Measurements from ENCODE around the gene CSK.

Gene CSK

DNA sequence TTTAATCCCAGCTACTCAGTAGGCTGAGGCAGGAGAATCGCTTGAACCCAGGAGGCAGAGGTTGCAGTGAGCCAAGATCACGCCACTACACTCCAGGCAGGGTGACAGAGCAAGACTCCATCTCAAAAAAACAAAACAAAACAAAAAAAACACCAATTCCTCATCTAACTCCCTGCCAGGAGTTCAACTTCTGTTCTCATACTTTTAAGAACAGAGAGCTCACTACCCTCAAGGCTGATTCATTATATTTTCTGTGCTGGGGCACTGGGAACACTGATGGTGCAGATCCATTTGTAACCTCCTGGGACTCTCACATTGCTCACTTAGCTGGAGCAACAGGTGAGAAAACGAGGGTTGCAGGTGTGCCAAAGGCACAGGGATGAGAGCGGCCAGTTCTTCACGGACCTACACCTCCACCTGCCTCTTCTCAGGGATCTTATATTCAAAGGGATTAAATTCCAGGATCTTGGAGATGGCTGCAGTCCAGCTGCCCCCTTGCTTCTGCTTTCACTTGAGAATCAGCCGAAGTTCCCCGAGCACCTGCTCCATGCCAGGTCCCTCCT, 12.3 kb upstream of the CSK start:
- TF ChIP-seq, protein P1, sequence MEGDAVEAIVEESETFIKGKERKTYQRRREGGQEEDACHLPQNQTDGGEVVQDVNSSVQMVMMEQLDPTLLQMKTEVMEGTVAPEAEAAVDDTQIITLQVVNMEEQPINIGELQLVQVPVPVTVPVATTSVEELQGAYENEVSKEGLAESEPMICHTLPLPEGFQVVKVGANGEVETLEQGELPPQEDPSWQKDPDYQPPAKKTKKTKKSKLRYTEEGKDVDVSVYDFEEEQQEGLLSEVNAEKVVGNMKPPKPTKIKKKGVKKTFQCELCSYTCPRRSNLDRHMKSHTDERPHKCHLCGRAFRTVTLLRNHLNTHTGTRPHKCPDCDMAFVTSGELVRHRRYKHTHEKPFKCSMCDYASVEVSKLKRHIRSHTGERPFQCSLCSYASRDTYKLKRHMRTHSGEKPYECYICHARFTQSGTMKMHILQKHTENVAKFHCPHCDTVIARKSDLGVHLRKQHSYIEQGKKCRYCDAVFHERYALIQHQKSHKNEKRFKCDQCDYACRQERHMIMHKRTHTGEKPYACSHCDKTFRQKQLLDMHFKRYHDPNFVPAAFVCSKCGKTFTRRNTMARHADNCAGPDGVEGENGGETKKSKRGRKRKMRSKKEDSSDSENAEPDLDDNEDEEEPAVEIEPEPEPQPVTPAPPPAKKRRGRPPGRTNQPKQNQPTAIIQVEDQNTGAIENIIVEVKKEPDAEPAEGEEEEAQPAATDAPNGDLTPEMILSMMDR (IDR thresholded peaks at IDR 0.05; ENCODE audit: control insufficient read depth, insufficient read depth, low read depth, low read length, missing control alignments) = no peak
- DNase-seq (ENCODE audit: low read depth) = no peak

DNA sequence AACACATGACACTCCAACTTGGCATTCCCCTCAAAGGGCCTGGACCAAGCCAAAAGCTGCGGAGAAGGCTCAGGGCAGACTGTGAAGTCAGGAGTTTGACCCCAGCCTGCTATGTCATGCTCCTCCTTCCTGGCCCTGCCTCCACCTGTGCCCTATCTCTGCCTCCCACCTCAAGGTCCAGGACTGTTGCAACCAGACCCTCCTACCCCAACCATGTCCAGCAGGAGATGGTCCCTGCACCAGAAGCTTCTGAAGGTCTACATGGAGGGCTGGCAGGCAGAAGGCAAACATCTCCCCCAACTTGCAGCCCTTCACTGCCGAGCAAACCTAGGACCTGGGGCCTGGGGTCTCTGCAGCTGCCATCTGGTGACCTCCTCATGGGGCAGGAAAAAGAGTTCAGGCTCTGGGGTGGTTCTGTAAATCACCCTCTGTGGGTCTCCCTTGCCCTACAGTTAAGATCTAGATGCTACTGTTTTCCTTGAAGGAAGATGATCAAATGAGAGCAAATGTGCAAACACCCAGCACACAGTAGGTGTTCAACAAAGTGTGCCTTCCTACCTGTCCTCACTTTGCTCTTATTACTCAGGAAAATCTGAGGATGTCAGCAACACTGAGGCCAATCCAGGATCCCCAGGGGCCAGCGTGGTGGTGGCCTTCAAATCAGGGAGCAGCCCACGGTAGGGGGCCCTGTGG, 11.5 kb upstream of the CSK start:
- TF ChIP-seq, protein P1 (IDR thresholded peaks at IDR 0.05; ENCODE audit: control insufficient read depth, insufficient read depth, low read depth, low read length, missing control alignments) = no peak
- no peak overlapping the region for H3K4me3 ChIP-seq (ENCODE audit: control insufficient read depth, low read depth, low read length)
- DNase-seq (ENCODE audit: low read depth) = no peak

More for the DNA sequence above, 12.3 kb upstream of the CSK start:
- no peak overlapping the region for H3K4me3 ChIP-seq (ENCODE audit: control insufficient read depth, low read depth, low read length)

DNA sequence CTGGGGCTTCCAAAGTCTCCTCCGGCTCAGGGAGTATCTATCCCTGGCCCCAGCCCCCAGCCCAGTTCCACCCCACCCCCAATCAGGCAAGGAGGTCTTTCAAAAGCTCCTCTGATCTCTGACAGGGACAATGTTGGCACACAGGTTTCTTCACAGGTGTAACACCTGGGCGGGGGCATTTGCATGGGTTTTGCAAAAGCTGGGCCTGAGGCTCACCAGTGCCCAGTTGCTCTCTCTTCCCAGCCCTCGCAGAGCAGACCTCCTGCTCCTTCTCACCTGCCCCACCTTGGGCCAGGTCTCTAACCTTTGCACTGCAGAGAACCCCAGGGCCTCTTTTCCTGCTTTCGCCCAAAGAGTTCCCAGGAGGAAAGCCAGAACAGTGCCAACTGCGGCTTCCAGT, 8.6 kb upstream of the CSK start:
- DNase-seq (ENCODE audit: low read depth) = no peak
- TF ChIP-seq, protein P1 (IDR thresholded peaks at IDR 0.05; ENCODE audit: control insufficient read depth, insufficient read depth, low read depth, low read length, missing control alignments) = no peak
- no peak overlapping the region for H3K4me3 ChIP-seq (ENCODE audit: control insufficient read depth, low read depth, low read length)

DNA sequence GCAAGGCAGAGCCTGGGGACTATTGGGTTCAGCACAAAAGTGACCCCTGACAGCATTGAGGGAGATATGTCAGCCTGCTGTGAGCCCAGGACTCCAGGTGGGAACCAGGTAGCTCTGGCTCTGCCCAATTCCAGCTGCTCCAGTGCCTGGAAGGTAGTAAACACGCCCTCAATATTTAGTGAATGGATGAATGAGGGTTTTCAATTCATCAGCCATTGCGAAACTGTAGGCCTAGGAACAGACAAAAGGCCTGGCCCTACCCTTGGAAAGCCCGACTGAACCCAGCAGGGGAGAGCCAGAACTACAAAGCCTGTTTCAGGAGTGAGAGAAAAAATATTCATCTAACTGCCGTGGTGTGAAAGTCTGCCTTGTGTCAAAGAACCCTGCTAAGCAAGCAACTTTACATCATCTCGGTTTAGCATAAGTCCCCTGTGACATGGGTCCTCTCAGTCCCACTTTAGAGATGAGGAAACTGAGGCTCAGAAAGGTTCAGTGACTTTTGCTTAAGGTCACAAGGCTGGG, 8.1 kb upstream of the CSK start:
- no peak for DNase-seq (ENCODE audit: low read depth)
- H3K4me3 ChIP-seq (ENCODE audit: control insufficient read depth, low read depth, low read length) = no peak overlapping the region
- TF ChIP-seq, protein P1 (IDR thresholded peaks at IDR 0.05; ENCODE audit: control insufficient read depth, insufficient read depth, low read depth, low read length, missing control alignments) = no peak

DNA sequence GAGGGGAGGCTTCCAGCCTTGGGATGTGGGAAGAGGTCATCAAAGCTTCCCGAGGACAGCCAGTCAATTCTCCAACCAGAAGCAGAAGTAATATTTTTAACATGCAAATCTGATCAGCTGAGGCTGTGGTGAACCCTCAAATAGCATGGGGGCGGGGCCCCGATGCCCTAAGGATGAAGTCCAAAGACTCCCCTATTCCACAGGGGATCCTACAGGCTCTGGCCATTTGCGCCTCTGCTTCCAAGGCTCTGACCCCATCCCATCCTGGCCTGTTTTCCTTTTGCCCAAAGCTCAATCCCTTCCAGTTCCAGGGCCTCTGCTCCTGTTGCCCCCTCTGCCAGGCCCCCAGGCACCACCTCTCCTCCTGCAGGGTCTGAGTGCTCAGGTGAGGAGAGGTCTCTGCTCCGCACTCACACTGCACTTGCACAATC, 6.7 kb upstream of the CSK start:
- no peak for DNase-seq (ENCODE audit: low read depth)
- H3K4me3 ChIP-seq (ENCODE audit: control insufficient read depth, low read depth, low read length) = no peak overlapping the region

DNA sequence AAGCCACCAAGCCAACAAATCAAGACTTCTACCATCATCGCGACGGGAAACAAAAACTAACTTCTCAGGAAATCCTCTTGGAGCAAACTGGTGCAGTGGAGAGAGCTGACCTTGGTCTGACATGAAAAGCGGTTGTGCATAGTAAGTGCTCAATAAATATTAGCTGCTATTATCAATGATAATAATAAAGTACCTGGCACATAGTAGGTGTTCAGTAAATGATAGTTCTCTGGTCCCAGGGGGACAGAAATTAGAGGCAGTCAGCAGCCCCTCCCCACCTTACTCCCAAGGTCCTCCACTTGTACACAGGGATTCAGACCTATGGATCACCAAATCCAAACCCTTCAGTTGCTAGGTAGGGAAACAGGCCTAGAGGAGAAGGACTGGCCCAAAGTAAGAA, 6.0 kb upstream of the CSK start:
- TF ChIP-seq, protein P1 (IDR thresholded peaks at IDR 0.05; ENCODE audit: control insufficient read depth, insufficient read depth, low read depth, low read length, missing control alignments) = no peak
- H3K4me3 ChIP-seq (ENCODE audit: control insufficient read depth, low read depth, low read length) = no peak overlapping the region

More for the DNA sequence above, 6.7 kb upstream of the CSK start:
- TF ChIP-seq, protein P1 (IDR thresholded peaks at IDR 0.05; ENCODE audit: control insufficient read depth, insufficient read depth, low read depth, low read length, missing control alignments) = no peak

More for the DNA sequence above, 6.0 kb upstream of the CSK start:
- no peak for DNase-seq (ENCODE audit: low read depth)
